Lung (tissue), 12 donors: ENCODE measurements around the gene ECHS1. TPM values are rescaled to one million over a fixed set of nuclear protein-coding genes. Genes with fewer than 3 reads are reported as not detected.

ENCODE experiments used
- ATAC-seq: fragments of 200-7000 bp; cut with Tn5 transposase; one replicate; pipeline ENCODE4 v1.9.1; 2020; ENCODE audit warnings: moderate number of reproducible peaks; ENCODE audit not compliant: insufficient read depth, low FRiP score
- DNase-seq, 3 donors: peaks; one replicate each; pipeline ENCODE4 v3.0.0-alpha.2; 2013 to 2017
- H3K27ac ChIP-seq, 2 donors: one replicate each; pipeline ENCODE4 v1.5.1; 2013; ENCODE audit warnings: mild to moderate bottlenecking in 2 of 2, moderate library complexity in 2 of 2, control low read depth in 1 of 2, inconsistent platforms in 1 of 2, low read depth in 1 of 2, low read length in 1 of 2
- H3K27me3 ChIP-seq, 3 donors: one replicate each; pipeline ENCODE4 v1.5.1; 2013; ENCODE audit warnings: low read length in 2 of 3; ENCODE audit not compliant: control insufficient read depth in 3 of 3, insufficient read depth in 3 of 3
- H3K36me3 ChIP-seq, 4 donors: one replicate each; pipeline ENCODE4 v1.5.1; 2013; ENCODE audit warnings: low read length in 4 of 4, mild to moderate bottlenecking in 1 of 4, moderate library complexity in 1 of 4; ENCODE audit not compliant: control insufficient read depth in 4 of 4, insufficient read depth in 4 of 4
- H3K4me1 ChIP-seq, 5 donors: one replicate each; pipeline ENCODE4 v1.5.1; 2013; ENCODE audit warnings: low read length in 5 of 5, mild to moderate bottlenecking in 2 of 5, moderate library complexity in 1 of 5; ENCODE audit not compliant: control insufficient read depth in 5 of 5, insufficient read depth in 5 of 5
- H3K4me3 ChIP-seq: one replicate; pipeline ENCODE4 v1.5.1; 2013; ENCODE audit warnings: mild to moderate bottlenecking, control low read depth, moderate library complexity
- H3K9ac ChIP-seq, 2 donors: one replicate each; pipeline ENCODE4 v1.5.1; 2013; ENCODE audit warnings: low read length in 2 of 2, control low read depth in 1 of 2; ENCODE audit not compliant: insufficient read depth in 1 of 2
- H3K9me3 ChIP-seq, 4 donors: one replicate each; pipeline ENCODE4 v1.5.1; 2013; ENCODE audit warnings: low read length in 3 of 4, mild to moderate bottlenecking in 1 of 4, moderate library complexity in 1 of 4; ENCODE audit not compliant: control insufficient read depth in 4 of 4, insufficient read depth in 3 of 4
- CTCF ChIP-seq: IDR thresholded peaks from 2 replicates; pipeline ENCODE4 v1.5.1; 2012; ENCODE audit warnings: mild to moderate bottlenecking; ENCODE audit errors: control extremely low read depth, extremely low read depth
- WGBS, 2 donors: extraction: QIAGEN DNeasy Blood & Tissue Kit; methylation state at CpG; one replicate each; pipeline ENCODE4 v1.1.7; 2013; 5-methylcytosine and 5-hydroxymethylcytosine counted together
- polyA plus RNA-seq, 2 donors: library from polyadenylated mRNA; stranded (reverse); fragments of 200-250 nt; gene quantifications; one replicate each; pipeline ENCODE4 v1.2.1, GENCODE V29; 2013
- total RNA-seq, 2 donors: library from RNA; depleted of rRNA in 1 of 2; stranded (reverse); fragments of >200 nt in 1 of 2; gene quantifications; one replicate each; pipeline ENCODE4 v1.2.1, GENCODE V29; 2014 to 2021
- donor health status: control.
- donor health status: control.
- donor health status: Bipolar disorder and iron deficiency.
- donor health status: healthy.
- donor health status: DM: yes; HTN: yes; CAD: no.

ECHS1 gene
- total and polyA plus RNA-seq, 4 donors, result 44.5 to 83.9 (median 76.7) TPM

- no peak overlapping the region for H3K27ac ChIP-seq
- no peaks in the 10 kb centered on the region for H3K36me3 ChIP-seq
- peaks cover 16 to 72% (median 56%) of the 10 kb centered on the region in 3 donors for H3K27me3 ChIP-seq
- no peak overlapping the region for H3K9ac ChIP-seq
- H3K4me3 ChIP-seq, result no peak overlapping the region
- peak; percentile 91 for ATAC-seq
- DNase-seq, result peak; percentile 87 to 90 (median 89)
- WGBS, 2 donors, result 8 to 10% methylated on average over 36 to 37 of the region's 37 CpGs
- H3K9me3 ChIP-seq, result peaks cover 0 to 2% (median 0%) of the 10 kb centered on the region in 4 donors
- peaks cover 0 to 12% (median 0%) of the 10 kb centered on the region in 5 donors for H3K4me1 ChIP-seq
- TF ChIP-seq CTCF, result peak; percentile 62
Measured at GRCh38 chr10:133329491-133330202, 43.5 kb downstream of the ECHS1 start.

DNA sequence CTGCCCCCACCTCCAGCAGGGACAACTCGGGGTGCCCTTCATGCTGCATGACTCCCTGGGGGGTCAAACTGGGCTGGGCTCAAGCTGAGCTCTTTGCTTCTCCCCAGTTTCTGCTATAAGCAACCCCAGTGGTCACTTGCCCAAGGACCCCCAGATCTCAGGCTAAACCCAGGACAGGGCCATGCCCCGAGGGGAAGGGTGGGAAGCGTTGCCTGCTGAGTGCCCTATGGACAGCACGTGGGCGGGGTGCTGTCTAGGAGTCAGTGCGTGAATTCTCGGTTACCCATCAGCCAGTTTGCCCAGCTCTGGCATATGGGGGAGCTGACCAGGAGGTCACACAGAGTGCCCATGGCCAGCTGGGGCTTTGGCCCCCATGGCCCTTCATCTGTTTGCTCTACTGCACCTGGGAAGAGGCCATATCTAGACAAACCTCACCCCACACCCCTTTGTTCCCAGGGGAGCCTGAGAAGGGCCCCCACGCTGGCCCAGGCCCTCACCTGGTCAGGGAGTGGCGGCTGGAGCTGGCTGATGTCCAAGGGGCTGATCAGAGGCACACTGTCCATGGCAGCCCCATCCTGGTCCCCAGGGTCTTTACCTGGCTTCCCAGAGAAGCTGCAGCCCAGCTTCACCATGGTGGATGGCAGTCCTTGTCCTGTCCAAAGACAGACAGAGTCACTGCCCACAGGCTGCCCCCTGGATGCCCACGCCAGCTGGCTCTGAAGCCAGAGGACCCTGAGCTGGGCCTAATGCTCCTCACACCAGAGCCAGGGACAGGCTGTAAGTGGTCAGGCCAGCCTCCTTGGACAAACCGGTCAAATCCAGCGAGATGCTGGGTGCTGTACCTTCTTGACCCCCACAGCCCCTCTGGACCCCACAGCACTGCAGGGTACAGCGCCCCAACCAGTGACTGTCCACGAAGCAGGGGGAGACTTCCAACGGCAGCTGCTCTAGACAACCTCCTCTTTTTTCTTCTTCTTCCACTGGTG is 44.5 kb downstream of the ECHS1 start:
- peaks cover 0 to 10% (median 0%) of the 10 kb centered on the region in 5 donors for H3K4me1 ChIP-seq
- H3K9me3 ChIP-seq, result peaks cover 0 to 2% (median 0%) of the 10 kb centered on the region in 4 donors
- peaks cover 16 to 68% (median 53%) of the 10 kb centered on the region in 3 donors for H3K27me3 ChIP-seq
- DNase-seq, result no peak
- no peak overlapping the region for H3K27ac ChIP-seq
- no peak for TF ChIP-seq CTCF
- no peak overlapping the region for H3K9ac ChIP-seq
- WGBS, 2 donors, result 76 to 85% methylated on average over 15 of the region's 15 CpGs
- no peak for ATAC-seq
- no peaks in the 10 kb centered on the region for H3K36me3 ChIP-seq
- H3K4me3 ChIP-seq, result no peak overlapping the region

DNA sequence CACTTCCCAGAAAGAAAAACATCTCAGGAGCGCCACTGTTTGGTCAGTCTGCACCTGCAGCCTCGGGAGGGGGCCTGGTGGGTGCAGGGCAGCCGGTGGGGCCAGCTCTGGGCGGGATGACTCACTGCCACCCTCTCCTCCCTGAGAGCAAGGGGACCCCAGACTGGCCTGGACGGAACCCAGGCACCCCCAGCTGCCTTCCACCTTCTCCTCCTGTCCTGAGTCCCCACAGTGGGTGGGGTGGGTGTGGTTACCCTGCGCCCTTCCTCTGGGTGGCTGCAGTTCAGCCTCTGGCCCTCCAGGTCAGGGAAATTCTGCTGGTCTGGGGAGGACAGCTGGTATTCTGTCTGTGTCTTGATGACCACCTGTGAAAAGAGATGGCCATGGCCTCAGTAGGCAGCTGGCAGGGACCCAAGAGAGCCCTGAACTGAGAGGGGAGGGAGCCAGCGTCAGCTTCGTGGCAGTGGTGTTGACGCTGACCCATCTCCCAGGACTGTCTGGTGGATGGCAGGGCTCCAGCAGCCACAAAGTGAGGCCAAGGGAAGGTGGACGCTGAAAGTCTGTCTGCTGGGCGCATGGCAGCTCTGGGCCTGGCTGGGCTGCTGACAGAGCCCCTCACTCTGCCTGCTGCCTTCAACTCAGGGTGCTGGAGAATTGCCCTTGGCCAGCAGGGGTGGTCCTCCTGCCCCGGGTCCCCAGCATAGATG is 45.4 kb downstream of the ECHS1 start:
- 36 to 61% methylated on average over 12 of the region's 12 CpGs for WGBS, 2 donors
- H3K27me3 ChIP-seq, result peaks cover 16 to 62% (median 49%) of the 10 kb centered on the region in 3 donors

More for the DNA sequence above, 45.4 kb downstream of the ECHS1 start:
- no peaks in the 10 kb centered on the region for H3K36me3 ChIP-seq
- H3K9ac ChIP-seq, result no peak overlapping the region
- no peak overlapping the region for H3K27ac ChIP-seq
- DNase-seq (no peak), ATAC-seq (no peak)
- peaks cover 0 to 10% (median 0%) of the 10 kb centered on the region in 5 donors for H3K4me1 ChIP-seq
- peaks cover 0 to 2% (median 0%) of the 10 kb centered on the region in 4 donors for H3K9me3 ChIP-seq
- TF ChIP-seq CTCF, result no peak
- H3K4me3 ChIP-seq, result no peak overlapping the region
